NCI-H2227 (cell line): ENCODE measurements around the gene OR10V1.
"Not testable (repeated sequence)": the region's sequence is repeated elsewhere in the genome, so short reads cannot be mapped to it uniquely, and the experiment has no call there.

Experiments
- DNase-seq: peaks from one replicate; lab custom pipeline; 2025; ENCODE audit not compliant: unreplicated experiment; lab: John Stamatoyannopoulos, UW

Gene OR10V1

GRCh38 chr11:59710136-59710847 lies 3.4 kb downstream of the OR10V1 start:
- DNase-seq, result no peak

DNA sequence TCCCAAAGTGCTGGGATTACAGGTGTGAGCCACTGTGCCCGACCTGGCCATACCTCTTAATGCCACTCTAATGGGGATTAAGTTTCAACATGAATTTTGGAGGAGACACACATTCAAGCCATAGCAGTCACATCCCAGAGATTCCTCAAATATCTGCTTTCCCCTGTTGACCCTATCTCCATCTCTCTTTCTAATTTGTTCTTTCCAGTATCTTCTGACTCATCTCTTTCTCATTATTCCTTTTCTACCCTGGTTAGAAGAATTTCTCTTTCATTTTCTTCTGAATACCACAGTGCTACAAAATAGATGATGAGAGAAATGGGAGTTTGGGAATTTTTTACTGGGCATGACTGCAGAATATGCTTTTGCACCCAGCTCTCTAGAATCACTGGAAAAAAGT lies 5.1 kb downstream of the OR10V1 start:
- DNase-seq, result no peak

DNA sequence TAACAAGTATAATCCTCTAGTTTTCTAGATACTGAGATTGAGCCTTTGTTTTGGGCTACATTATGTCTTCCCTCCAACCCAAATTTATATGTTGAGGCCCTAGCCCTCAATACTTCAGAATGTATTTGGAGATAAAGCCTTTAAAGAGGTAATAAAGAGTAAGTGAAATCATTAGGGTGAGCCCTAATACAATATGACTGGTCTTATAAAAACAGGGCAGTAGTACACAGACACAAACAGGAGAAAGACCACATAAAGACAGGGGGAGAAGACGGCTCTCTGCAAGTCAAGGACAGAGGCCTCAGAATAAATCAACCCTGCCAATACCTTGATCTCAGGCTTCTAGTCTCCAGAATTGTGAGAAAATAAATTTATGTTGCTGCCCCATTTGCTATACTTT lies 6.3 kb downstream of the OR10V1 start:
- DNase-seq, result no peak

DNA sequence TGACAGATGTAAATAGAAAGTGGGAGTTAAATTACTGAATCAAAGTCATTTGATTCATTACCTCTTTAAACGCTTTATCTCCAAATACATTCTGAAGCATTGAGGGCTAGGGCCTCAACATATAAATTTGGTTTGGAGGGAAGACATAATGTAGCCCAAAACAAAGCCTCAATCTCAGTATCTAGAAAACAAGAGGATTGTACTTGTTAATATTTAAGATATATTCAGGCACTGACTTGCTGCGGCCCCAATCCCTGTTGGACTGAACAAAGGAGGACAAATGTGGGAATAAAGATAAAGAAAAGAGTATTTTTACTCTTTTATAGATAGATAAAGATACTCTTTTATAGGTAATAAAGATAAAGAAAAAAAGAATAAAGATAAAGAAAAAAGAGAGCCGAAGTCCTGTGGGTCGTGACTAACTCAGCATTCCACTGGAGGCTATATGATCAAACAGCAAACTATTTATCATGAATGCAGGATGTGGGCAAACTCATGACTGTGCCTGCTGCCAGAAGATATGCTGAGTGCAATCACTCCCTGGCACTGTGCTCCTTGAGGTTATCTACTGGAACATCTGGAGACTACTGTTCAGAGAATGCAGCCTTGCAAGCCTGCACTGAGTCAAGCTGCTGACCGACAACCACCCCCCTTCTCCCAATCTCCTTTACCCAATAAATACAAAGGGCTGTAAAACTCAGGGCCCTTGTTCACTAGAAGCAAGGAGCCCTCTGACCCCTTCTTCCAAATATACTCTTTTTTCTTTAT lies 6.9 kb downstream of the OR10V1 start:
- DNase-seq, result no peak

DNA sequence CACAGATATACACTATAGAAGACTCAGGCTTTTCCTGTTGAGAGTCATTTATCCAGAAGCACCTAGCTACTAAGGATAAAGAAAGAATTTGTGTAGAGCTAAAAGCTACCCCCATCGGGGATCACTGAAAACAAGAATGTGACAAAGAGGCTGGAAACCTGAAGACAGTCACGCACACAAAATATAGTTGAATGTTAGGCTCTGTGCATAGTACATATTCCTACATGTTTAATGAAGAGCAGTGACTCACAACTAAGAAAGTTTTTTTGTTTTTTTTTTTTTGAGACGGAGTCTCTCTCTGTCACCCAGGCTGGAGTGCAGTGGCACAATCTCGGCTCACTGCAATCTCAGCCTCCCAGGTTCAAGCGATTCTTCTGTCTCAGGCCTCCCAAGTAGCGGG lies 8.4 kb downstream of the OR10V1 start:
- DNase-seq, result no peak

DNA sequence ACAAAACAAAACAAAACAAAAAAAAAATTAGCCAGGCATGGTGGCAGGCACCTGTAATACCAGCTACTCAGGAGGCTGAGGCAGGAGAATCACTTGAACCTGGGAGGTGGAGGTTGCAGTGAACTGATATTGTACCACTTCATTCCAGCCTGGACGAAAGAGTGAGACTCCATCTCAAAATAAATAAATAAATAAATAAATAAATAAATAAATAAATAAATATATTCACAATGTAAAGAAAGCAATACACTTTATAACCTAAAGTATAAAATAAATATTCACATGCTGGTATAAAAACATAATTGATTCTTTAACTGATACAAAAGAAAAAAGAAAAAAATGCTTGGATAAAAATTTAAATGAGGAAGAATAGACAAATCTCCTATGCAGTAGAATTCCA lies 10.1 kb downstream of the OR10V1 start:
- DNase-seq, result not testable (repeated sequence)

DNA sequence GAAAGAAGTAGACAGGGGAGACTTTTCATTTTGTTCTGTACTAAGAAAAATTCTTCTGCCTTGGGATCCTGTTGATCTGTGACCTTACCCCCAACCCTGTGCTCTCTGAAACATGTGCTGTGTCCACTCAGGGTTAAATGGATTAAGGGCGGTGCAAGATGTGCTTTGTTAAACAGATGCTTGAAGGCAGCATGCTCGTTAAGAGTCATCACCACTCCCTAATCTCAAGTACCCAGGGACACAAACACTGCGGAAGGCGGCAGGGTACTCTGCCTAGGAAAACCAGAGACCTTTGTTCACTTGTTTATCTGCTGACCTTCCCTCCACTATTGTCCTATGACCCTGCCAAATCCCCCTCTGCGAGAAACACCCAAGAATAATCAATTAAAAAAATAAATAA lies 13.5 kb downstream of the OR10V1 start:
- not testable (repeated sequence) for DNase-seq

DNA sequence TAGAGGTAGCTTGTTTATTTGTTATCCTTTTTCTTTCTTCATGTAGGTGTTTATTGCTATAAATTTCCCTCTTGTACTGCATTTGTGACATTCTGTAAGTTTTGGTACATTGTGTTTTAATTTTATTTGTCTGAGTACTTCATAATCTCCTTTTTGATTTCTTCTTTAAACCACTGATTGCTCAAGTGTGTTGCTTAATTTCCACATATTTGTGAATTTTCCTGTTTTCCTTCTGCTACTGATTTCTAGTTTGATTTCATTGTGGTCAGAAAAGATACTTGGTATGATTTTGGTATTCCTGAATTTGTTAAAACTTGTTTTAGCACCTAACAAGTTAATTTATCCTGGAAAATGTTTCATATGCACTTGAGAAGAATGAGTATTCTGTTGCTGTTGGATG lies 15.1 kb downstream of the OR10V1 start:
- DNase-seq, result no peak

DNA sequence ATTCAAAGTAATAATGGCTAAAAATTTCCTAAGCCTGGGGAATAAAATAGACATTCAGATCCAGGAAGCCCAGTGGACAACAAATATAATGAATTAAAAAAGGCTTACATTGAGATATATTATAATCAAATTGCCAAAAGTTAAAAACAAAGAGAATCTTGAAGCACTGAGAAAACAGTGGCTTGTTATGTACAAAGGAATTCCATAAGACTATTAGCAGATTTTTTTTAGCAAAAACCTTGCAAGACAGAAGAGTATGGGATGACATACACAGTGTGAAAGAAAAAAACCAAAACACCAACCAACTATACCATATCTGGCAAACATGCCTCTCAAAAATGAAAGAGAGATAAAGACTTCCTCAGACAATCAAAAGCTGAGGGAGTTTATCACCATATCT lies 20.7 kb downstream of the OR10V1 start:
- DNase-seq, result no peak

DNA sequence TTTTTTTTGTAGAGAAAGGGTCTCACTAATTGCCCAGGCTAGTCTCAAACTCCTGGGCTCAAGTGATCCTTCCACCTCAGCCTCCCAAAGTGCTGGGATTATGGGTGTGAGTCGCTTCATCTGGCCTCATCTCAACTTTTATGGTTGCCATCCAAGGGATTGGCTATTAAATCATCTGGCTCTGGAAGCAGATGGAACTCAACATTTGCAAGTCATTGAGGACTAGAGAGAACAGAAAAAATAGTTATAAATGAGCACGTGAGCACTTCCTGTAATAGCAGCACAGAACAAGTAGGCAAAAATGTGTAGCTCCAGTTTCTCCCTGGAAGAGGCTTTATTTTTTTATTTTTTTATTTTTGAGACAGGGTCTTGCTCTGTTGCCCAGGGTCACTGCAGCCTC lies 22.5 kb downstream of the OR10V1 start:
- DNase-seq, result no peak

- DNase-seq, result no peak
Measured at GRCh38 chr11:59689015-59689414, 24.6 kb downstream of the OR10V1 start.

GRCh38 chr11:59681260-59681725 lies 32.4 kb downstream of the OR10V1 start:
- not testable (repeated sequence) for DNase-seq

DNA sequence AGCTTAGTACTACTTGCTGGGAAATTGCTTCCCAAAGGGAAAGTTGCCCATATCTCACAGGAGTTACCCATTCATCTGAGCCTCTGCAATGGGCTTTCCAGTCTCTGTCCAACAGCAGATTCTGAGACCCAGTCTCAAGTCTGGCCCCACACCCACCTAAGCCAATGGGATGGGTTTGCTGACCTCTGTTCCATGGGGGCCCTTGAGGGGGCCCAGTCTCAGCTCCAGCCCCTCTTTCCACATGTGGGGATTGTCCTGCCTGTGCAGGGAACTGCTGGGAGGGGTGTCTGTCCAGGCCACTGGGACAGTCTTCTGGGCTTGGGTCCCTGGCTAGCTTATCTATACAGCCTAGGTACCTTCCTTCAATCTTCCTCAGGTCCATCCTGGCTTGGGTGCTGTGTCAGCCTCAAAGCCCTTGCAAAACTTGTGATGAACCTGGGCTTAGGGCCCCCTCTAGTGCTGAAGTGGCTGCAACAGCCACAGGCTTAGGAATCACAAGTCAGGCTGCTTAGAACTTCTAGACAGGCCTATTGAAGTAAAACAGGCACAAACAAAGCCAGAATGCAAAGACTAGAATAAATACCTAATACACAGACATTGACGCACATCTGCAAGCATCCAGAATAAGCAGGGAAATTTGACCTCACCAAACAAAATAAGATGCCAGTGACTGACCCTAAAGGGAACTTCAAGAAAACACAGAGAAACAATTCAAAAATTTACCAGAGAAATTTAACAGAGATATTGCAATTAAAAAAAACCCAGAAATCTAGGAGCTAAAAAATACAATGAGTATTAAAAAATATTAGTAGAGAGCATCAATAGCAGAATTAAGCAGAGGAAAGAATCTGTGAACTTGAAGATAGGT lies 33.1 kb downstream of the OR10V1 start:
- no peak for DNase-seq

DNA sequence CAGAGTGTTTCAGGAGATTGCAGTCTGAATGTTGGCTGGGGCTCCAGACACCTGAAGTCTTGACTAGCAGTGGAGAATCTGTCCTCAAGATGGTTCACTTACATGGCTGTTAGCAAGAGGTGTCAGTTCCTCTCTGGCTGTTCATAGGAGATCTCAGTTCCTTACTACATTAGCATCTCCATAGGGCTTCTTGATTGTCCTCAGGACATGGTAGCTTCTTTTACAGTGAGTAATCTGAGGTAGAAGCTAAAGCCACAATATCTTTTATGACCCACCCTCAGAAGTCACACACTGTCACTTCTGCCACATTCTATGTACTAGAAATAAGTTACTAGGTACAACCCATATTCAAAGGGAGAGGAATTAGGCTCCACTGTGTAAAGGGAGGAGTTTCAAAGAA lies 34.3 kb downstream of the OR10V1 start:
- no peak for DNase-seq

GRCh38 chr11:59678813-59679165 lies 34.9 kb downstream of the OR10V1 start:
- DNase-seq, result no peak

- DNase-seq, result no peak
Measured at GRCh38 chr11:59678118-59678812, 35.4 kb downstream of the OR10V1 start.

GRCh38 chr11:59676205-59676604 lies 37.4 kb downstream of the OR10V1 start:
- DNase-seq, result no peak

DNA sequence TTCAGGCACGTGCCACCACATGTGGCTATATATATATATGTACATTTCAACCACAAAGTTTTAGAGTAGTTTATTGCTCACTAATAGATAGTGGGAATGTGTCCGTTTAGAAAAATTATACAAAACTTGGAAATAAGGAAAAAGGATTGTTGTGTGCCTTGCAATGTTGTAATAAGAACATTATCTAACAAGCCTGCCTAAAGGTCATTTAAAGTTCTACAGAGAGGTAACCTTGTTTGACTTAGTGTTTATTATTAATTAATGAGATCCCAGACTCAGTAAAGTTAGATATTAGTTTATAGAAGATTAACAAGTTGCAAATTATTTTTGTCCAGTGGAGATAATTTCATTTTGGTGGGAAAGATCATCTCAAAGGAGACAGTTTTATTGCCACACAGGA lies 39.4 kb downstream of the OR10V1 start:
- DNase-seq, result no peak

DNA sequence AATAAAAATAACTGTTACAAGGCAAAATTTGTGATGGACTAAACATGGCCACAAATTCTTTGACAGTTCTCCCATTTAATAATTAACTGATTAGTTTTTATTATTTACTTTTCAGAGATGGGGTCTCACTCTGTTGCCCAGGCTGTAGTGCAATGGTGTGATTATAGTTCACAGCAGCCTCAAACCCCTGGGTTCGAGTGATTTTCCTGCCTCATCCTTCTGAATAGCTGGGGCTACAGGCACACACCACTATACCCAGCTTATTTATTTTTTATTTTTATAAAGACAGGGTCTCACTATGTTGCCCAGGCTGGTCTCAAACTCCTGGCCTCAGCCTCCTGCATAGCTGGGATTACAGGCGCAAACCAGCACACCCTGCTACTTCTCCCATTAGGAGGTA lies 40.4 kb downstream of the OR10V1 start:
- DNase-seq, result no peak

GRCh38 chr11:59671471-59671870 lies 42.2 kb downstream of the OR10V1 start:
- no peak for DNase-seq

- DNase-seq, result no peak
Measured at GRCh38 chr11:59669611-59670009, 44.0 kb downstream of the OR10V1 start.
